GM19395 (cell line): Measurements from ENCODE around the gene PCDHA5.

ENCODE experiments used
- ATAC-seq: cut with Tn5 transposase; IDR thresholded peaks from one replicate; pipeline ENCODE4 v1.9.1; 2021; ENCODE audit warnings: mild to moderate bottlenecking, moderate library complexity; ENCODE audit not compliant: unreplicated experiment

PCDHA5 gene

GRCh38 chr5:140857987-140858240, 36.5 kb downstream of the PCDHA5 start:
- no peak for ATAC-seq

DNA sequence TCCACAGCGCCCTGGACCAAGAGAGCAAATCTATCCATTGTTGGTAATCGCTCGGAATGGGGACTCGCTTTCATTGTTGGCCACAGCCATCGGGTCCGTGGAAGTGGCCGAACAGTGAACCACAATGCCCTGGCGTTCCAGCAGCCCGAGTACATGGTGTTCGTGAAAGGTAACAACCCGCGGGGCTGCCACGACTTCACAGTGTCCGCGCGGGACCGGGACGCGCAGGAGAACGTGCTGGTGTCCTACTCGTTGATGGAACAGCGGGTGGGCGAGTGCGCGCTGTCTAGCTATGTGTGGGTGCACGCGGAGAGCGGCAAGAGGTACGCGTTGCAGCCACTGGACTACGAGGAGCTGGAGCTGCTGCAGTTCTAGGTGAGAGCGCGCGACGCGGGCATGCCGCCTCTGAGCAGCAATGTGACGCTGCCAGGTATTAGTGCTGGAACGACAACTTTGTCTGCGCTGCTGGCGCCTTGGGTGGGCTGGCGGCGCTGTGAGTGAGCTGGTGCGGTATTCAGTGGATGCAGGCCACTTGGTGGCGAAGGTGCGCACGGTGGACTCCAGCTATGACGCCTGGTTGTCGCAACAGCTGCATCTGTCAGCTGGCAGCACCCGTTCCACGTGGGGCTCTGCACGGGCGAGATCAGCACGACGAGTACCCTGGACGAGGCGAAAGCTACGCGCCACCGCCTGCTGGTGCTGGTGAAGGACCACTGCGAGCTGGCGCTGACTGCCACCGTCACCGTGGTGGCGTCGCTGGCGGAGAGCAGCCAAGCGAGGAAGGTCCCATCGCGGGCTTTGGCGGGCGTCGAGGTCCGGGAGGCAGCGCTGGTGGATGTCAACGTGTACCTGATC, 41.3 kb downstream of the PCDHA5 start:
- ATAC-seq = no peak

DNA sequence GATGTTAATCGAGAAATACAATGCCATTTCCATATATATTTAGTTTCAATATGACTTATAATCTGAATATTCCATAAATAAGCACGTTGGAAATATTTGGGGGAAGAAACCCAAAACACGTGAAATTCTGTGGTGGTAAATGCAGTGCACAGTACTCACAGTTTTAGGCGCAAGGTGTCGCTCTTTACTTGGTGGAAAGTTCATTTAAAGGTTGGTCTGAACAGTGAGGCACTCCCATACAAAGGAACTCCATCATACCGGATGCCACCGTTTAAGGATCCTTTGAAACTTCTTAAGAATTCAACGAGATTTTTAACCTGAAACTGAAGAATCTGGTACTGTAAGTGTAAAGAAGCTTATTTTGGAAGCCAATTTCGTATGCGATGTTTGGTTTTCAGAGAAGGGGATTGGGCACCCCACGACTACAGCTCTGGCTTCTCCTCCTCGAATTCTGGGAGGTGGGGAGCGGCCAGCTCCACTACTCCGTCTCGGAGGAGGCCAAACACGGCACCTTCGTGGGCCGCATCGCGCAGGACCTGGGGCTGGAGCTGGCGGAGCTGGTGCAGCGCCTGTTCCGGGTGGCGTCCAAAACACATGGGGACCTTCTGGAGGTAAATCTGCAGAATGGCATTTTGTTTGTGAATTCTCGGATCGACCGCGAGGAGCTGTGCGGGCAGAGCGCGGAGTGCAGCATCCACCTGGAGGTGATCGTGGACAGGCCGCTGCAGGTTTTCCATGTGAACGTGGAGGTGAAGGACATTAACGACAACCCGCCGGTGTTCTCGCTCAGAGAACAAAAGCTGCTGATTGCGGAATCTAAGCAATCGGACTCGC, 47.5 kb downstream of the PCDHA5 start, which contains the start of gene PCDHA11:
TSS of gene PCDHA11 (plus strand) at position 237 of the 834 bp plus-strand sequence. CDS start at position 384, 147 bp downstream.
- ATAC-seq = no peak

- no peak for ATAC-seq
These were observed 48.1 kb downstream of the PCDHA5 start for GRCh38 chr5:140869555-140869886.

DNA sequence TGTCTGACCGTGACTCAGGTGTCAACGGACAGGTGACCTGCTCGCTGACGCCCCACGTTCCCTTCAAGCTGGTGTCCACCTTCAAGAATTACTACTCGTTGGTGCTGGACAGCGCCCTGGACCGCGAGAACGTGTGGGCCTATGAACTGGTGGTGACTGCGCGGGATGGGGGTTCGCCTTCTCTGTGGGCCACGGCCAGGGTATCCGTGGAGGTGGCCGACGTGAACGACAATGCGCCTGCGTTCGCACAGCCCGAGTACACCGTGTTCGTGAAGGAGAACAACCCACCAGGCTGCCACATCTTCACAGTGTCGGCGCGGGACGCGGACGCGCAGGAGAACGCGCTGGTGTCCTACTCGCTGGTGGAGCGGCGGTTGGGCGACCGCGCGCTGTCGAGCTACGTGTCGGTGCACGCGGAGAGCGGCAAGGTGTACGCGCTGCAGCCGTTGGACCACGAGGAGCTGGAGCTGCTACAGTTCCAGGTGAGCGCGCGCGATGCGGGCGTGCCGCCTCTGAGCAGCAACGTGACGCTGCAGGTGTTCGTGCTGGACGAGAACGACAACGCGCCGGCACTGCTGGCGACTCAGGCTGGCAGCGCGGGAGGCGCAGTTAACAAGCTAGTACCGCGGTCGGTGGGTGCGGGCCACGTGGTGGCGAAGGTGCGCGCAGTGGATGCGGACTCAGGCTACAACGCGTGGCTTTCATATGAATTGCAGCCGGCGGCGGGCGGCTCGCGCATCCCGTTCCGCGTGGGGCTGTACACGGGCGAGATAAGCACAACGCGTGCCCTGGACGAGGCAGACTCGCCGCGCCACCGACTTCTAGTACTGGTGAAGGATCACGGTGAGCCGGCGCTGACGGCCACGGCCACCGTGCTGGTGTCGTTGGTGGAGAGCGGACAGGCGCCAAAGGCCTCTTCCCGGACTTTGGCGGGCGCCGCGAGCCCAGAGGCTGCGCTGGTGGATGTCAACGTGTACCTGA, 49.1 kb downstream of the PCDHA5 start:
- no peak for ATAC-seq
